H1 (cell line): ENCODE data around the gene CDCA7L. TPM values are rescaled to one million over a fixed set of nuclear protein-coding genes. Genes with fewer than 3 reads are reported as not detected.

ENCODE experiments used
- FOSL1 ChIP-seq: IDR thresholded peaks from 2 replicates; pipeline ENCODE4 v1.6.1; 2011; ENCODE audit warnings: mild to moderate bottlenecking, low read depth, low read length, moderate library complexity; ENCODE audit not compliant: insufficient read depth
- POLR2AphosphoS5 ChIP-seq: IDR thresholded peaks from 2 replicates; pipeline ENCODE4 v1.6.1; 2011; ENCODE audit warnings: low read depth, low read length
- SIRT6 ChIP-seq: IDR thresholded peaks from one replicate; pipeline ENCODE4 v1.7.1; 2012; ENCODE audit warnings: low read length, inconsistent platforms
- polyA plus RNA-seq, 7 experiments: library from polyadenylated mRNA; depleted of rRNA in 3 of 7; stranded (reverse) in 5 of 7; unstranded in 2 of 7; fragments of >200 nt in 5 of 7; fragments of 200-250 nt in 2 of 7; gene quantifications; 1 replicate in 5 of 7; 2 replicates in 1 of 7; 4 replicates in 1 of 7; pipeline versions ENCODE4 v1.2.1 to v1.2.3, GENCODE V29; 2011 to 2013; ENCODE audit warnings: missing spikeins in 2 of 7, mixed read lengths in 2 of 7
- total RNA-seq: library from RNA; stranded (reverse); fragmentation: NEBNext Ultra II Directional; extraction: Animal tissue kit (Norgen Biotek cat#: 25700); gene quantifications from 2 replicates; pipeline ENCODE4 v1.2.1, GENCODE V29; 2021

Gene CDCA7L
- total and polyA plus RNA-seq, 2 of the 8 experiments (the other 6 are each of a cell fraction or from before 2014, with no cell fraction given) = 93.8 to 168 TPM

DNA sequence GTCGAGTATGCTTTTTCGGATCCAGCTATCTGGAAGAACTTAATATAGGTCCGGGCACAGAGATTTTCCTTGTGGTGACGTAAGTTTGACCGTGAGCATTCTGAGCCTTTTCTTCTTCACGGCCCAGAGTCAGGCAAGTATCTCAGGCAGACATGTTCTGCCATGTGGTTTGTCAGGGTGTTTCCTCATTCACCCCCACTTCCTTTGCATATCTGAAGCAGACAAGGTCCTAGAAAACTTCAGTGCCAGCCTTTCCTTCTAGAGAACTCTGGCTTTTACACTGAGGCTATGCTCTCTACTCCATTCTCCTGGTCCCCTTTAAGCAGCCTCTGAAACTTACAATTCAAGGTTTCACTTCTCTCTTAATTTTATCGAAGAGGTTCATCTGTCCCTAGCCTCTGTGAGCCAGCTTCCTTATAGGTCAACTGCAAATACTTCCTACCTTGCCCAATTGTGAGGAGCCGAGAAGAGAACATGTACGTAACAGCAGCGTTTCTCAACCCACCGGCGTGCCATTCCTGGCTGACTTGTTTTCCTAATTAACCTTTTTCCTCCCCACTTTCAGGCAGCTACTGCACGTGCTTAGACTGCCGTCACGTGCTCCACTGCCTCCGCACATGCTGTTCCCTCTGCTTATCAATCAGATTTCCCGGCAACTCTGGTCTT lies 47.3 kb downstream of the CDCA7L start (continued):
- TF ChIP-seq SIRT6 (no peak), FOSL1 (no peak), POLR2AphosphoS5 (no peak; the same call in 1 of the 2 replicates)
